A673 (cell line): ENCODE results near the gene ABCA2.

Source experiments
- CTCF ChIP-seq: fragments of 300-800, 200-600 bp; sonication (generic); conservative IDR thresholded peaks from 2 replicates; pipeline ENCODE4 v1.5.1; 2017; ENCODE audit warnings: low read depth, mild to moderate bottlenecking, antibody characterized with exemption, low read length, moderate library complexity, mixed read lengths
- EZH2 ChIP-seq: fragments of 200-600 bp; sonication (generic); IDR thresholded peaks from 2 replicates; pipeline ENCODE4 v1.6.1; 2017; ENCODE audit warnings: borderline replicate concordance, low read depth, mild to moderate bottlenecking, mixed read lengths, antibody characterized with exemption, low read length; ENCODE audit not compliant: poor library complexity, severe bottlenecking

- no peak for TF ChIP-seq CTCF
- TF ChIP-seq EZH2, result no peak
Observed at GRCh38 chr9:137002646-137003041, 25.4 kb downstream of the ABCA2 start.
